ENCODE data around the gene RABGAP1L.
"Not testable (repeated sequence)": the region's sequence is repeated elsewhere in the genome, so short reads cannot be mapped to it uniquely, and the experiment has no call there.

Gene RABGAP1L

DNA sequence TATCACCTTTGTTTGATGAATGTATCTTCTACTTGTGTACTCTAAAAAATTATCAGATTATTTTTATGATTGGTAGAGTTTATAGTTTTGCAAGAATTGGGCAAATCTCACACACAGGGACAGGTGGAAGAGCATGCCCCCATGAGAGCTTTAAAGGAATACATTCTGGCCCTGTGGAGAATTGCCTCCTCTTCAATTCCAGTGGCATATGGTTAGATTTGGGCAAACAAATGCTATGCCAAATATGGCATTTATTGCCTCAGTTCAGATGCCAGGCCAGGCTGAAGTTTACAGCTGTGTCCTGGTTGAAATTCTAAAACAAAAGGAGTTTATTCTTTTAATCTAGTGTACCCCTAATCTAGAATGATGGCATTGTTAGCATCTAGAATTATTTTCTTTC lies 678.1 kb downstream of the RABGAP1L start:
- no peak for DNase-seq

DNA sequence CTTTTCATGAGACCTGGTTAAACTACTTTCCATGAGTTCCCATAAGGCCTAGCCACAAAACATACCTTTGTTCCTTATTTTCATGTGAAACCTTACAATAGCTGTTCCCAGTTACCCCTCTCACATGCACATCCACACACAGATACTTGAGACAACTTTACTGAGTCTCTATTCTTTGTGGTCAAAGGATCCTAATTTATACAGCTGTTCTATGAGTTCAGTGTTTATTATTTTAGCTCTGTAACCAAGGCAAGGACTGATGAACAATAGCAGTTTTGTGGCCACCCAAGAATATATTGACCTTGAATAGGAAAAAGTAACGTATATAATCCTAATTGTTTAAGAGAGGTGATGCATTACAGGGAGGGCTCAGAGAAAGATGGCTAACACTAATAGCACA lies 679.9 kb downstream of the RABGAP1L start:
- DNase-seq: no peak

DNA sequence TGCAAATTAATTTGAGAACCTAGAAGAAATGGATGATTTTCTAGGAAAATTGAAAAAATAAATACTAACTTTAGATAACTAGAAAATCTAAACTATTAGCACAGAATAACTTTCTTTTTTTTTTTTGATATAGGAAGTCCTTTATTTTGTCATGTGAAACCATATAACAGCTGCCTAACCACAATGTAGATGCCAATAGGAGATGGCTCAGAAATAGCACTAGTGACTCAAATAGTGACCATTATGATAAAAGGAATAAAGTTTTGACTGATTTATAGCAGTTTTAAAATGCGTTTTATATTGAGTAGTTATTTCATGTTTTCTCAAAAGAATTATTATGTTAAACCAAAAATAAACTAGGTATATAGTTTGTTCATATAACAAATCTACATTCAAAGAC lies 682.4 kb downstream of the RABGAP1L start:
- DNase-seq: no peak

DNA sequence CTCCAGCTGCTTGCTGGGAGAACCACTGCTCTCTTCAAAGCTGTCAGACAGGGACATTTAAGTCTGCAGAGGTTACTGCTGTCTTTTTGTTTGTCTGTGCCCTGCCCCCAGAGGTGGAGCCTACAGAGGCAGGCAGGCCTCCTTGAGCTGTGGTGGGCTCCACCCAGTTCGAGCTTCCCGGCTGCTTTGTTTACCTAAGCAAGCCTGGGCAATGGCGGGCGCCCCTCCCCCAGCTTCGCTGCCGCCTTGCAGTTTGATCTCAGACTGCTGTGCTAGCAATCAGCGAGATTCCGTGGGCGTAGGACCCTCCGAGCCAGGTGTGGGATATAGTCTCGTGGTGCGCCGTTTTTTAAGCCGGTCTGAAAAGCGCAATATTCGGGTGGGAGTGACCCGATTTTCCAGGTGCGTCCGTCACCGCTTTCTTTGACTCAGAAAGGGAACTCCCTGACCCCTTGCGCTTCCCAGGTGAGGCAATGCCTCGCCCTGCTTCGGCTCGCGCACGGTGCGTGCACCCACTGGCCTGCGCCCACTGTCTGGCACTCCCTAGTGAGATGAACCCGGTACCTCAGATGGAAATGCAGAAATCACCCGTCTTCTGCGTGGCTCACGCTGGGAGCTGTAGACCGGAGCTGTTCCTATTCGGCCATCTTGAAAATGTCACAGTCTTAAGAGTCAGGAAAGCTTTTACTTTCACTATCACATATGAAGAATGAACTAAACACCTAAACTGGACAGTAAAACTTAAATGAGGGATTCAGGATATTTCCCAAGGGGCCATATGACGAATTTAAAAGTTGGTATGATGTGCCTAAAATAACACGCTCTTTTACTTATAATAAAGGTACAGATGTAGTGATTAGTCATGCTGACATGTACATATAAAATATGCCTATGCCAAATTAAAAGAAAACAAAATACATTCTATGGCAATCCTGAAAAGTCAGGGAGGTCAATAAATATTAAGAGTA lies 689.6 kb downstream of the RABGAP1L start:
- DNase-seq: not testable (repeated sequence)

DNA sequence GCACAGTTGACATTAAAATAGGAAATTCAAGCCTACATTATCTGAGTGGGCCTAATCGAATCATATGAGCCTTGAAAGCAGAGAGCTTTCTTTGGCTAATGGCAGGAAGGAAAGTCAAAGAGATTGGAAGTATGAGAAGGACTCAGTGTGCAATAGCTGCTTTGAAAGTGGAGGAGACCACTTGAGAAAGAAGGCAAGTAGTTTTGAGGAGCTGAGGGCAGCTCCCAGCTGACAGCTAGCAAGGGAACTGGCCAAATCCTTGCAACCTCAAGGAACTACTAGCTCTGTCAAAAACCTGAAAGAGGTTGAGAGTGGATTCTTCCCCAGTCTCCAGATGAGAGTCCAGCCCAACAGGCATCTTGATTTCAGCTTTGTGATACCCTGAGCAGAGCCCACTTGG lies 691.4 kb downstream of the RABGAP1L start:
- no peak for DNase-seq

DNA sequence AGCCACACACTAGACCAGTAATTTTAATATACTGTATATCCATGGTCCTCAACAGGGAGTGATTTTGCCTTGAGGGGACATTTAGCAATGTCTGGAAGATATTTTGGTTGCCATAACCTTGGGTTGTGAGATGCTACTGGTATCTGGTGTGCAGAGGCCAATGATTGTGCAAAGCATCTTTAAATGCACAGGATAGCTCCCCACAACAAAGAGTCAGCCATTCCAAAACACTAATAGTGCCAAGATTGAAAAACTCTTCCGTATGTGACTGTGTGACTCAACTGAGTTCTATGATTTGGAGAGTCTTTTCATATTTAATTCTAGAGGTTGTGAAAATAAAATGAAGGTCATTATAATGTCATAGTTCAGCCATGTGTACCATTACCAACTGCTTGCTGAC lies 699.0 kb downstream of the RABGAP1L start:
- no peak for DNase-seq

DNA sequence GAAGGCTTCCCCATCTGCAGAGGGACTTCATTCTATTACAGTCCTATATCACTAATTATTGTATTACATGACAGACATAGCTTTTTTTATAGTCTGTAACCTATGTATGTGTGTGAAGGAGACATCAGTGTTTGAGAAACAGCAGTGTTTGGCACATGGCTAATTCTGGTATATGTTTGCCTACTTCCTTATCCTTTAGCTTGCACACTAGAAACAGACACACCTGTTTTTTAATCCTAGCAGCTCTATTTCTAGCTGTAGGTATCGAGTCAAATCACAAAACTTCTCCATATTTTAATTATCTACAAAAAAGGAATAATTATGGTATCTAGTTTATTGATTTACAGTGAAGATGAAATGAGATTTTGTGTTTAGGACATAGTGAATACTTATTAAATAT lies 711.0 kb downstream of the RABGAP1L start:
- DNase-seq: no peak

DNA sequence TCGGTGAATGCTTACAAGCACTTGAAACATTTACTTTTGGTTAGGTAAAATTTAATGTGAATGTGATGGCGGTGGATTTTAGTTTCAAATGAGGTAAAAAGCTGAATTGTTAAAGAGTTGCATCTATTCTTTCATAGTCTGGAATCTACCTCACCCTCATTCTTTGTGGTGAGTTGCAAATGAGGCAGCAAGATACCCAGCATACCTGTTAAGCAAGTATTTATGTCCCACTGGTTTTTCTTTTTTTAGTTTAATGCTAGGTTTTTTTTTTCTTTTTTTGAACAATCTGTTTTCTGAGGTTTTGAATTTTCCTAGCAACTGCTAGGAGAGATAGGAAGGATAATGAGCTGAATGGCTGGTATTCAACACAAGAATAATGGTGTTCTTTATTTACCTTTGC lies 712.6 kb downstream of the RABGAP1L start:
- no peak for DNase-seq

DNA sequence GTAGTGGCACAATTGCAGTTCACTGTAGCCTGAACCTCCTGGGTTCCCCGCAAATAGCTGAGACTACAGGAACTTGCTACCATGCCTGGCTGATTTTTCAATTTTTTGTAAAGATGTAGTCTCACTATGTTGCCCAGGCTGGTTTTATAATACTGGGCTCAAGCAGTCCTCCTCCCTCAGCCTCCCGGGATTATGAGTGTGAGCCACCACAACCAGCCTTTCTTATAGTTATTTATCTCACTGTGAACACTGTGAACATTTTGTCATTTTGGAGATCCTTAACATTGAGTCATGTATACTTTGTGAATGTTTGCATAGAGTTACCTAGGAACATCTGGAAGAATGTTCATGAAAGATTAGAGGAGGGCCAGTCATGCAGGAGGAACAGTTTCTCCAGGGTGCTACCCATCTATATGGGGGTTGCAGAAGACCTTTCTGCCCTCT lies 713.3 kb downstream of the RABGAP1L start:
- no peak for DNase-seq

DNA sequence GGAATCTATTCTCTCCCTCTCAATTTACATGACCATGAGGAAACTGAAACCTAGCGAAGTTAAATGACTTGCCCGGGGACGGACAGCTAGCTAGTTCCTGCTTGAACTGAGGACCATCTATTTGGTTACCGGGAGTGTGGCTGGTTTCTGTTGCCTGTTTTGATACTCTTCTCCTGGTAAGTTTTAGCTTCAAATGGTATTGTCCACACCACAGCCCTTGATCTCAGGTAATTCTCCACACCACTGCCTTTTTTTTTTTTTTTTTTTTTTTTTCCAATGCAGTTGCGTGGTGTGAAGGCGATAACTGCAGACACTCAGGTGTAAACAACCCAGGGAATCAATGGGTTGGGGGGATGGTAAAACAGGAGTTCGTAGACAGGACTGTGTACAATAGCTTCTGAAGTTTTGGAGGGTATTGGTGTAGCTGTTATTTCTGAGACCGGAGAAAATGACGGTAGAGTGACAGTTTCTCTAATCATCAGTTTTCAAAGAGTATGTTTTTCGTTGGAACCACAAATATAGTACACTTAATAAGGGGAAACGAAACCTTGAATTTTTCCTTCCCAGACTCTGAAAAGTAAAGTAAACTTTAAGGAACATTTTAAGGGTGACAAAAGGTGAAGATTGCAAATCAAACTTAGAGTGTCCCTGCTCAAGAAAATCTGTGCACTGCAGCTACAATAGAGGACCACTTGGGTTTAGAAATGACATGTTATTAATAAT lies 715.2 kb downstream of the RABGAP1L start:
- DNase-seq: no peak

DNA sequence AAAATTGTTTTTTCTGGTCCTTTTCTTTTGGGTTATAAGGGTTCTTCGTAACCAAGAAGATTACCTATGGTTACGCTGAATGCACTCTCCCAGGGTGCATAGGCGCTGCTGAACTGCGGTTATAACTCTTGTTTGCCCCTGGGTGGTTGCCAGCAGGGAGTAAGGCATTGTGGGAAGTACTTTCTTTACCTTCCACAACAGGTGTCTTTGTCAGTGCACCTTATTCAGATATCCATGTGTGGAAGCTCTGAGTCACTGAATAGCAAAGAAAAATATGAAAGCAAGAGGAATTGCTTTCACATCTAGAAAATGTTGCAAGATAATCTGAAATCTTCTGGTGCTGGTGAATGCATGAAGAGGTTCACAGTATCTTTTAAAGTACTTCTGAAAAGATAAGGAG lies 716.0 kb downstream of the RABGAP1L start:
- no peak for DNase-seq

DNA sequence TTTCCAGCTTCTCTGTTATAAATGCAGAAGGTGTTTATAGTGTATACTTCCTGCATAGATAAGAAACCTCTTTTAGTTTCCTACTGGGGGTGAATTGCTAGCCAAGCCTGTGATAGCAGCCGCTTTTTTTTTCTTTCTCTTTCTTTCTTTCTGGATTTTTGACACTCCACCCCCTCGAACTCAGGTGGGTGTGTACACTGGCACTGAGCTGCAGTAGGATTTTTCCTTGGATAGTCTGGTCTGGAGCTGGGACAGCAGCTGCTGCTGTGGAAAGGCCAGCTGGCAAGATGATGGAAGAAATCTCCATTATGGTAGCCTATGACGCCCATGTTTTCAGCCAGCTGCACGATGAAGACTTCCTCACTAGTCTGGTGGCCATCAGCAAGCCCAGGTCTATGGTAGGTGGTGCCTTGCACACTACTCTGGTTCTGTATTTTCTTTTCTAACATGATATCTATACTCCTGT lies 717.9 kb downstream of the RABGAP1L start:
- peak; percentile 44 for DNase-seq

DNA sequence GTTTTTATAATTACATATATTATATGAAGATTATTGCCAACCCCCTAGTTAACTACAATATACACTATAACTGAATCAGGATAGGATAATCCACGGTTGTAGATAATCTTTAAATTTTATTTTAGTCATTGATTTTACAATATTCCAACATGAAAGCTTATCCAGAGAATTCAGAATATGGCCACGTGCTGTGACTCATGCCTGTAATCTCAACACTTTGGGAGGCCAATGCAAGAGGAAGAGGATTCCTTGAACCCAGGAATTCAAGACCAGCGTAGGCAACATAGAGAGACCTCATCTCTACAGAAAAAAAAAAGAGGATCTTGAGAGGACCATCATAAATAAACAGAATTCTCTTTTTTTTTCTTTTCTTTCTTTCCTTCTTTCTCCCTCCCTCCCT lies 720.9 kb downstream of the RABGAP1L start:
- DNase-seq: no peak

DNA sequence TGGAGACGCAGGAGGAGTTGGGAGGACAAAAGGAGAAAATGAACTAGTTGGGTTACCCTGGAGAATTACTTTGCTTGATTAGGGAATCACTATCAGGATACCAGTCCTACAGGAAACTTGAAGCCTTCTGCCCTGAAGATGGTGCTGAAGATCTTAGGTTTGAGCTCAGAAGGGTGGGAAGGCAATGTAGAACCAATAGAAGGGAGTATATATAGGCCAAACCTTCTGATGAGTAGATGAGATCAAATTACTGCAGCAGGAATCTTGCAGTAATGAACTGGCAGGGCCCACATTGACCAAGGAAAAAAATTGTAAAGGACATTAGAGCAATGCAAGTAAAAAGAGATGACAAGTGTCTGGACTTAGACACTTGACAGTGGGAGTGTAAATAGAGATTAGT lies 724.1 kb downstream of the RABGAP1L start:
- DNase-seq: peak; percentile 27

DNA sequence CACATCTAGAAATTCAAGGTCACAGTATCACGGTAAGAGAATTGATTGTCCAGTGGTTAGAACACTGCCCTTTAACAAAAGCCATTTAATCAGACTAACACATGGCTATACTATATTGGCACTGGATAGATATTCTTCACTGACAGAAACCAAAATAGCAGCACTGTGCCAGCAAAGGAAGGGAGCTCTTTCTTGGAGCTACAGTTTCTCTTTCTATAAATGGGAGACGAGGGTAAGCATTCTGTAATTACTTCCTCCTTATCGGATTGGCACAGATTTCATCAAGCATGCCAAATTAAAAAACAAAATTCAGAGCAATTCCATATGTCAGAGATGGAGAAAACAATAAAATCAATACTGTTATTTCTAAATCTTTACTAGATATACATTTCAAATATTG lies 724.7 kb downstream of the RABGAP1L start:
- DNase-seq: no peak

DNA sequence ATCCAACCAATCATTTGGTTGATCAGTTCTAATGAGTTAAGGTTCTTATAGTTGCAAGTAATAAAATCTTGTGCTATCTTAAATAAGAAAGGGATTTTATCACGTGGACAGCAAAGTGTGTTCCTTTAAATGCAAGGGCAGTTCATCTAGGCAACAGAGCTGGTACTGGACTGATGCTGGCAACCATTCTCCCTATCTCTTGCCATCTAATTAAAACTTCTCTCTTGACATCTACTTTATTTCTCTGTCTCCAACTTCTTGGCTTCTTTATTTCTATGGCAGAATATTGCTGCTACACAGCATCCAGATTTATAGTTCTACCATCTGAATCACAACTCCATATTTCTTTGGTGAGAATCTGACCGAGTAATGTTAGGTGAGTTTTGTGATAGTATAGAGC lies 725.2 kb downstream of the RABGAP1L start:
- DNase-seq: no peak

DNA sequence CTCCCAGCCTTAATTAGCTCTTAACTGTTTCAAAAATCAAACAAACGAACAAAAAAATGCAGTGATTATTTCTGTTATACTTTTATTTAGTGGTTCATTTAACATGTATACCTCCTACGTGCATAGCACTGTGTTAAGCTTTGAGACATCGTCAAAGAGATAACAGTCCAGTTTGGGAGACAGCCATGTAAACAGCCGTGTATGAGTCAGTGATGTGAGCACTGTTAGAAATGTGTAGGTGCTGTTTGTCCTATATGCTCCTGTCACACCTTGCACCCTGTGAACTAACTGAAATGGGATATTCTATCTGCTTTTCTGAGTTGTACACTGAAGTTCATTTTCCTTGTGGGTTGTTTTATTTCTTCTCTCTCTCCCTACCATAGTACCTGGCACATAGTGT lies 730.7 kb downstream of the RABGAP1L start:
- DNase-seq: no peak

DNA sequence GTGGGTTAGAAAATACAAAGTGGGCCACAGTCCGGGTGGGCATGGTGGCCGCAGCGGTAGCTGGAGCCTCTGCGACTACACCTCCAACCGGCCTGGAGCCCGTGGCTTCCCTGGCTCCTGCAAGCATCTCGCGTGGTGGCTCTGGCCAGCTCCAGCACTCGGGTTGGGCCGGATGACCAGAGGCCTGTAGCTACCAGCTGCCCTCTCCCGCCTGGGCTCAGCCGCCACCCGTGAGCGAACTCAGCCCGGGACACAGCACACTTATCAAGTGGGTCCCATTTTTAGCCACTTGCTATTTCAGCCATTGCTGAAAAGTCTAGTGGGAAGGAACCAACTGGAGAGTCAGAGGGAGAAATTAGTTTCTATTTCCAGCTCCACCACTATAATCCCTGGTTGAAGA lies 732.7 kb downstream of the RABGAP1L start:
- no peak for DNase-seq

DNA sequence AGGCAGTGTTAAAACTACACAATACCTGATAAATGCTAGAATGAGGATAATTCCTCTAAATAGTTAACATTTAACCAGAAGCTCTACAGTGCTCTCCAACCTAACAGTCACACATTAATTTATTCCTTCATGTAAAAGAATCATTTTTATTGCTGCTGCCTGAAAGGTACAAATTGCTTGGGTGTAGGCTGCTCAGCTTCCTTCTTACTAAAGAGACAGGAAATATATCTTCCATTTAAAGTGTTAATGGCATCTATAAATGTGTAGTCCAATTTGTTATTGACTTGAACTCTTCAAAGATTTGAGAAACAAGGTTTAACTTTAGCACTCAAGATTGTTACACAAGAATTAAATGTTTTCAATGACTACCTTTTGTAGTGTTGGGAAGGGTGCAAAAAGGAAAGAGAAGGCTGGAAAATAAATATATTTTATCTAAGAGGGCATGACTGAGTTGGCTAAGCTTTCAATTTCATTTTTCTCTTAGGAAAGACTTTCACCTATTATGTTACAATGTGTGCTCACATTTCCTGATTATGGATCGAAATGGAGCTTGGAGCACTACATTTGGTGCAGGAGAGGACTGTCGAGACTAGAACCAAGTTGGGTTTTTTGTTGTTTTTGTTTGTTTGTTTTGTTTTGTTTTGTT lies 734.9 kb downstream of the RABGAP1L start:
- DNase-seq: no peak

DNA sequence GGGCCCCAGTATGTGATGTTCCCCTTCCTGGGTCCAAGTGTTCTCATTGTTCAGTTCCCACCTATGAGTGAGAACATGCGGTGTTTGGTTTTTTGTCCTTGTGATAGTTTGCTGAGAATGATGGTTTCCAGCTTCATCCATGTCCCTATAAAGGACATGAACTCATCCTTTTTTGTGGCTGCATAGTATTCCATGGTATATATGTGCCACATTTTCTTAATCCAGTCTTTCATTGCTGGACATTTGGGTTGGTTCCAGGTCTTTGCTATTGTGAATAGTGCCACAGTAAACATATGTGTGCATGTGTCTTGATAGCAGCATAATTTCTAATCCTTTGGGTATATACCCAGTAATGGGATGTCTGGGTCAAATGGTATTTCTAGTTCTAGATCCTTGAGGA lies 736.3 kb downstream of the RABGAP1L start:
- DNase-seq: not testable (repeated sequence)

DNA sequence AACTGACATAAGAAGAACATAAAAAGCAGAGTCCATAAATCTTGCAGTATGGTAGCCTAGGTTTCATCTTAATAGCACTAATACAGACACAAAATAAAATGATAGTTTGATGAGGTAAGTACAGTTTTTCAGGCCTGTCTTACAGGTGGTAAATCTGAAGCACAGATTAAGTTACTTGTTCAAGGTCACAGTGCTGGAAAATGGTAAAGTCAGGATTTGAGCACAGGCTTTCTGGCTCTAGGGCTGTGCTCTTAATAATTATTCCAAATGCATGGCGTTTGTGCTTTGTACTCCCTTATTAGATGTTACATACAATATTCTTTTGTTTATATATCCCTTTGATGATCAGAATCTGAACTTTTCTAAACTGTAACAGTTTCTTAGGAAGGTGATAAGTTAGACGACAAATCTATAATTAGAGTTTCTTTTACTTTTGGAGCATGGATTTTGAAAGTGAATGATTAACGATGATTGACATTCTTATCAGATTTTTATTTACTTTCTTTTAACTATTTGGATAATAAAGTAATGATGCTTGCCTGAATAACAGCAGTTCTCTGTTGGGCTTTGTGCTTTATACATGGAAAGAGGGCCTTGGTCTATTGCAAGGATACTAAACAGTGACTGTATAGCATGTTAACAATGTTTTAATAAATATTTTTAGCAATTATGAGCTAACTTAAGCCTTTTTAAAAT lies 738.9 kb downstream of the RABGAP1L start:
- DNase-seq: no peak

DNA sequence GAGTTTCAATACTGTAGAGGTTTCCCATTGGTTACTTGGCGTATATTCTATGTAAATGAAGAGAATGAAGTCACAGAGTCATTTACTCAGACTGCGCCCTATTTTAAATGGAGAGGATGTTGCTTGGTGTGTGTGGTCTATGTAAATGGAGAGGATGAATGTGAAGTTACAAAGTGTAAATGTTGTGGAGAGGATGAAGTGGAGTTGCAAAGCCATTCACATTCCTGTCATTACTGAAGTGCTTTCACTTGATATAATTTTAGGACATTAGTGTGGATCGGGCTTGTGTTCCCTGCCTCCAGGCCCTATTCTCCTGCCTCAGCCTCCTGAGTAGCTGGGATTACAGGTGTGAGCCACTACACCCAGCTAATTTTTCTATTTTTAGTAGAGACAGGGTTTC lies 741.0 kb downstream of the RABGAP1L start:
- no peak for DNase-seq

DNA sequence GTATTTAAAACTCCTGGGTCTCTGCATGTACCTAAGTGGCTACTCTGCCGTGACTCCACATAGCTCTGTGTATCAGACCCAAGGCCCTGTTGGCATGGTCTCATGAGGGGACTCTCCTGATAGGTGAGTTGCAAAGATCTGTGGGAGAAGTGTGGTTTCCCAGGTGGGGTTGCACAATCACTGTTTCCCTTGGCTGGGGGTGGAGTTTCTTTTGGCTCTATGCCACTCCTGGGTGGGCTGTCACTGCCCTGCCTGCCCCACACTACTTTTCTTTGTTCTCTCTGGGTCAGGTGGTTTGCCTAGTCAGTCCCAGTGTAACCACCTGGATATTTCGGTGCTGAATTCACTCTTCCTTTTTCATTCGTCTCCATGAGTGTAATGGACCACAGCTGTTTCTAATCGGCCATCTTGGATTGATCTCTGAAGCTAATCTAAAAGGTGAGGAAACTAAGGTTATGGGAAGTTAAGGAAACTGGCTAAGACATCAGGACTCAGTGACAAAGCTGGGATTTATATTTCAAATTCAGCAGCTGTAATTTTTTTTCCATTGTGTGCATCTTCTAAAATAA lies 743.3 kb downstream of the RABGAP1L start:
- no peak for DNase-seq

Data from NCI-H82 (cell line).